GM20000 (cell line): Measurements from ENCODE around the gene HLA-A.

Experiments
- DNase-seq: peaks from one replicate; pipeline ENCODE4 v3.0.0; 2012; ENCODE audit warnings: low spot score
- TF ChIP-seq, protein P1 (sequence below): IDR thresholded peaks from 2 replicates; pipeline ENCODE4 v1.5.1; 2012; ENCODE audit warnings: mild to moderate bottlenecking, control low read depth; ENCODE audit errors: extremely low read depth, missing control alignments

Gene HLA-A

DNA sequence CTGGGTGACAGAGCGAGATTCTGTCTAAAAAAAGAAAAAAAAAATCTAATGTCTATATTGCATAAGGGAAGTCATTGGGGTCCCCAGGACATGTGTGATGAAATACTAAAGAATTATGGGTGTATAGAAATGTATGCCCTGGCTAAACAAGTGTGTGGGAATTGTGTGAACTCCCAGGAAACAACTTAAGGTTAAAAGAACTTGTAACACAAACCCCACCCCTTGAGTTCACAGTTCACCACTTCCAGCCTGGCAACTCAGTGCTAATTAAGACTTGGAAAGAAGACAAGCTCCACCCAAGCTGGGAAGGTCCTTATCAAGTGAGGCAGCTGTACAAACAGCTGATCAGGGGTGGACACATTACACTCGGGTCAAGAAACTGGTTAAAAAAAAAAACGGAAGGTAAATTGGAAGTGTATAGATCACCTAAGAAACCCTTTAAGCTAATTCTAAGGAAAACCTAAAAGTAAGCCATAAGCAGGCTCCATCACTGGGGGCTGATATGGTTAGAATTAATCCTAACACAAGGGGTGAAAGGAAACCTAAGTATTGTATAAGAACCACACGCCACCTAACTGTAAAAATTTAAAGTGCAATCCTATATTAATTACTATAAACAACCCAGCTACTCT is 25.2 kb downstream of the HLA-A start:
- no peak for DNase-seq
- TF ChIP-seq, protein P1, sequence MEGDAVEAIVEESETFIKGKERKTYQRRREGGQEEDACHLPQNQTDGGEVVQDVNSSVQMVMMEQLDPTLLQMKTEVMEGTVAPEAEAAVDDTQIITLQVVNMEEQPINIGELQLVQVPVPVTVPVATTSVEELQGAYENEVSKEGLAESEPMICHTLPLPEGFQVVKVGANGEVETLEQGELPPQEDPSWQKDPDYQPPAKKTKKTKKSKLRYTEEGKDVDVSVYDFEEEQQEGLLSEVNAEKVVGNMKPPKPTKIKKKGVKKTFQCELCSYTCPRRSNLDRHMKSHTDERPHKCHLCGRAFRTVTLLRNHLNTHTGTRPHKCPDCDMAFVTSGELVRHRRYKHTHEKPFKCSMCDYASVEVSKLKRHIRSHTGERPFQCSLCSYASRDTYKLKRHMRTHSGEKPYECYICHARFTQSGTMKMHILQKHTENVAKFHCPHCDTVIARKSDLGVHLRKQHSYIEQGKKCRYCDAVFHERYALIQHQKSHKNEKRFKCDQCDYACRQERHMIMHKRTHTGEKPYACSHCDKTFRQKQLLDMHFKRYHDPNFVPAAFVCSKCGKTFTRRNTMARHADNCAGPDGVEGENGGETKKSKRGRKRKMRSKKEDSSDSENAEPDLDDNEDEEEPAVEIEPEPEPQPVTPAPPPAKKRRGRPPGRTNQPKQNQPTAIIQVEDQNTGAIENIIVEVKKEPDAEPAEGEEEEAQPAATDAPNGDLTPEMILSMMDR, result no peak

DNA sequence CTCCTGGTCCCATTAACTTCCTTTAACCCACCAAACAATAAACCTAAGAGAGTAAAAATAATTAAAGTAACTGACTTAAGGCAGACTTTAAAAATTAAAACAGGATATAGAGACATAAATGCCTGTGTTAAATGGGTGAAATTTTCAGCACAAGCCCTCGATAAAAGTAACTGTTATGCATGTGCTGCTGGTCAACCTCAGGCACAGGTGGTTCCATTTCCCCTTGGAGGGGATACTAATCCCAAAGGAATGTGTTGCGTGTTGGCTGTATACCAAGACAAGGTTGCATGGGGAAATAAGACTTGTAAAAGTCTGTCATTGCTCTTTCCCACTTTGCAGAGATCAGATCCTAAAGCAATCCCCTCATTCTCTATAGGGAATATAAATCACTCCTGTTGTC is 25.8 kb downstream of the HLA-A start:
- TF ChIP-seq, protein P1, result no peak
- no peak for DNase-seq

DNA sequence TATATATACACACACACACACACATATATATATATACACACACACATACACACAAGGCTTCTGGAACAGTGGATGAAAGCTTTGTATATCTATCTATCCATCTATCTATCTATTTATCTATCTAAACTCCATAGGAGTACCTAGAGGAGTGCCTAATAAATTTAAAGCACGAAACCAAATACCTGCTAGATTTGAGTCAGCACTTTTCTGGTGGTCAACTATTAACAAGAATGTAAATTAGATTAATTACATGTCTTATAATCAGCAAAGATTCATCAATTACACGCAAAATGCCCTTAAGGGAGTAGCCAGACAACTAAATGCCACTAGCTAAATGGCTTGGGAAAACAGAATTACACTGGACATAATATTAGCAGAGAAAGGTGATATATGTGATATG is 26.6 kb downstream of the HLA-A start:
- DNase-seq, result no peak
- TF ChIP-seq, protein P1, result no peak

DNA sequence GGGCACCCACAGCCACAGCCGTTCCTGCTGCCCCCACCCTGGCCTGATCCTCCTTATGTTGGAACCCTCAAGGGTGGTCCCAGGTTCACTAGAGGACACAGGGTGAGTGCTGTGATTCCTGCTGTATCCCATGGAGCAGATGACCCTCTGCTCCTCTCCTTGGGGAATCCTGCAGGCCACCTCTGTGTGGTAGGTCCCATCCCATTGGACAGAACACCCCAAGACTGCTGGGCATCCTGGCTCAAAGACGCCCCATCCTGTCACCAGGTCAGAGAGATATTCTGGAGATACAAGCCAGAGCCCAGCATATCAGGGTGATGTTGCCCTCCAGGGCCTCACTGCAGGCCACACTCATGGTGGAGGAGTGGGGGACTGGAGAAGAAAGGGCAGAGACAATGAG is 28.4 kb downstream of the HLA-A start:
- TF ChIP-seq, protein P1, result no peak
- no peak for DNase-seq

DNA sequence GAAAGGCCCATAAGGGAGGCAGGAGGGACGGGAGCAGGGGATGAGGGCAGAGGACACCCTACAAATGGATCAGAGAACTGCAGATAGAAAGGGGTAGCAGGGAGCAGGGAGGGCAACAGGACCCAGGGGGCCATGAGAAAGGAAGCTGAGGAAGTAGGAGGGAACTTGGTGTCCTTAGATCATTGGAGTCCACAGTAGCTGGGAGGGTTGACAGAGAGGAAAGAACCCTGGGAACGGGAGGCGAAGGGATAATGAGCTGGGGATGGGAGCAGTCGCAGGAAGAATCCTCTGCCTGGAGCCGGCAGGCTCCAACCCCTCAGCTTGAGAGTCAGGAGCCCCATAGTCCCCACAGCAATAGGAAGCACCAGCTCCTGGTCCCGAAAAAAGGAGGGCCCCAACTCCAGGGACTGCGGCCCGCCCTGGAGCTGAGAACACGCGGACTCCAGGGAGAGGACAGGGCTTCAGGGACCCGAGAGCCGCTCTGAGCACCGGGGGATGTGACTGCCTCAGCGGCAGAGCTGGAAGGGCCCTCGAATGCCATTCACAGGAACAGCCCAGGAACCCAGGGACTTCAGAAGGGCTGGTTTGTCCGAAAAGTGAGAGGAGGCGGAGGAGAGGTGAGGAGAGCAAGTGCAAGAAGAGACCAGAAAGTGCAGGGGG is 32.7 kb downstream of the HLA-A start:
- DNase-seq, result no peak
- TF ChIP-seq, protein P1, result no peak

DNA sequence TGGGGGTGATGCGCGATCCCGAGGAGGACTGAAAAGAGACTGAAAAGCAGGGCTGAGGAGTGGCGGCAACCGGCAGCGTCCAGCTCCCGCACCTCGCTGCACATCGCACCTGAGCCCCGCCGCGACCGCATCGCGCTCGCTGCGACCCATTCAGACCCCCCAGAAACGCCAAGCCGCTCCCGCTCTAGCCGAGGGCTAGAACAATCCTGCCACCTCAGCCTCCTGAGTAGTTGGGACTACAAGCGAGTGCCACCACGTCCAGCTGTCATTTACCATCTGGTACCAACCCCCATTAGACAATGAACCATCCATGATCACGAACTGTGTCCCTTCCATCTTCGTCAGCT is 33.2 kb downstream of the HLA-A start:
- TF ChIP-seq, protein P1, result no peak
- DNase-seq, result no peak

DNA sequence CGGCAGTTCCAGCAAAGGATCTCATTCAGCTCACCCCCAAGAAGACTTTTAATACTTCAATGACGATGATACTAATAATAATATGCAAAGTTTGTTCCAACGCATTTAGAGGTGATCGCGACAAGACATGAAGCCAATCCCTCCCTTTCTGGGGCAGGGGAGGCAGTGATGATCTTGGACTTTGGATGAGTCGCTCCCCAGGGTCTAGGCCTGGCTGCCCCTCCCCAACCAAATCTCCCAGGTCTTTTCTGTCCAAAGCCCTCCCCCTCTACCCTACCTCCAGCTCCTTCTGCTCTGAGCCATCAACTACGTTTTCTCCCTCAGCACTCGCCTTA is 33.9 kb downstream of the HLA-A start:
- no peak for DNase-seq
- TF ChIP-seq, protein P1, result no peak
